Activated effector memory CD4-positive, alpha-beta T cell treated with Interleukin-2 at 50 U/mL for 16 hours (primary cell): ENCODE results near the gene POLH.
A peak's percentile ranks its signal among the peaks of the same experiment; 100 is the strongest.
"Not testable (repeated sequence)": the region's sequence is repeated elsewhere in the genome, so short reads cannot be mapped to it uniquely, and the experiment has no call there.

ENCODE experiments used
- DNase-seq: peaks from one replicate; pipeline ENCODE4 v3.0.0-alpha.2; 2020

Gene POLH

GRCh38 chr6:43575772-43576551 is at the start of gene POLH, which contains the start of gene XPO5:
Gene POLH (plus strand): TSS chr6:43576185. CDS start chr6:43582320, 6,135 bp downstream.
Gene XPO5 (minus strand): TSS chr6:43576038. CDS start chr6:43575864, 174 bp downstream.
- peak; percentile 88 for DNase-seq

- no peak for DNase-seq
Observed at GRCh38 chr6:43532201-43532600, 43.8 kb upstream of the POLH start.

GRCh38 chr6:43538986-43539385 is 37.0 kb upstream of the POLH start:
- not testable (repeated sequence) for DNase-seq

GRCh38 chr6:43539409-43539808 is 36.6 kb upstream of the POLH start:
- not testable (repeated sequence) for DNase-seq

GRCh38 chr6:43540507-43540906 is 35.5 kb upstream of the POLH start:
- DNase-seq: no peak

GRCh38 chr6:43541774-43542471 is 34.1 kb upstream of the POLH start:
- DNase-seq: no peak

- no peak for DNase-seq
Observed at GRCh38 chr6:43544461-43544860, 31.5 kb upstream of the POLH start.

GRCh38 chr6:43547222-43547621 is 28.8 kb upstream of the POLH start:
- DNase-seq: no peak

- not testable (repeated sequence) for DNase-seq
Observed at GRCh38 chr6:43557620-43558019, 18.4 kb upstream of the POLH start.

GRCh38 chr6:43559328-43559727 is 16.7 kb upstream of the POLH start:
- no peak for DNase-seq

- no peak for DNase-seq
Observed at GRCh38 chr6:43570876-43571441, 5.0 kb upstream of the POLH start.

GRCh38 chr6:43572015-43572414 is 4.0 kb upstream of the POLH start:
- DNase-seq: no peak

- peak; percentile 3 for DNase-seq
Observed at GRCh38 chr6:43575105-43575771, 747 bp upstream of the POLH start.

- no peak for DNase-seq
Observed at GRCh38 chr6:43578748-43579147, 2.8 kb downstream of the POLH start.

- DNase-seq: no peak
Observed at GRCh38 chr6:43579171-43579570, 3.2 kb downstream of the POLH start.

- no peak for DNase-seq
Observed at GRCh38 chr6:43582911-43583310, 6.9 kb downstream of the POLH start.

GRCh38 chr6:43584892-43585570 is 9.0 kb downstream of the POLH start:
- DNase-seq: peak; percentile 51

- DNase-seq: no peak
Observed at GRCh38 chr6:43588194-43588593, 12.2 kb downstream of the POLH start.

- not testable (repeated sequence) for DNase-seq
Observed at GRCh38 chr6:43589564-43589963, 13.6 kb downstream of the POLH start.

GRCh38 chr6:43593938-43594337 is 18.0 kb downstream of the POLH start:
- no peak for DNase-seq

- no peak for DNase-seq
Observed at GRCh38 chr6:43600595-43600994, 24.6 kb downstream of the POLH start.

- DNase-seq: no peak
Observed at GRCh38 chr6:43604174-43604573, 28.2 kb downstream of the POLH start.

GRCh38 chr6:43606019-43606418 is 30.0 kb downstream of the POLH start:
- DNase-seq: no peak
